SK-N-SH (cell line): ENCODE results near the gene ITGB8. TPM values are rescaled to one million over a fixed set of nuclear protein-coding genes. Genes with fewer than 3 reads are reported as not detected.

Experiments used
- CTCF ChIA-PET: fragments of 300-600, 350-600 bp; formaldehyde crosslinking; extraction: SDS; loops from one replicate; lab custom pipeline; 2021; lab: Yijun Ruan, JAX
- POLR2A ChIA-PET: fragments of 350-600 bp; sonication (Branson Sonifier 250); formaldehyde crosslinking; extraction: SDS; loops from one replicate; lab custom pipeline; 2020; ENCODE audit warnings: antibody characterized with exemption, inconsistent platforms; lab: Yijun Ruan, JAX
- DNase-seq: peaks from one replicate; pipeline ENCODE4 v3.0.0; 2012
- H2AFZ ChIP-seq: fragments of 200-600 bp; sonication (generic); 2 replicates; pipeline ENCODE4 v1.8.1; 2016; ENCODE audit warnings: antibody characterized with exemption, mild to moderate bottlenecking, low read depth
- H3F3A ChIP-seq: fragments of 200-600 bp; sonication (generic); replicated peaks from 2 replicates; pipeline ENCODE3; 2016; ENCODE audit warnings: antibody characterized with exemption, mild to moderate bottlenecking; ENCODE audit not compliant: insufficient read depth
- H3K27ac ChIP-seq, 2 experiments: fragments of 200-500 bp in 1 of 2; fragments of 200-600 bp in 1 of 2; sonication (Bioruptor generic) in 1 of 2; sonication (generic), shearing (Covaris generic) in 1 of 2; 2 replicates each; pipeline versions ENCODE4 v1.5.1 to v1.6.1; 2014 to 2016; ENCODE audit warnings: low read depth in 2 of 2, inconsistent platforms in 1 of 2, low read length in 1 of 2, mild to moderate bottlenecking in 1 of 2, mixed read lengths in 1 of 2
- H3K27me3 ChIP-seq: fragments of 200-600 bp; sonication (generic), shearing (Covaris generic); 2 replicates; pipeline ENCODE4 v1.6.1; 2016; ENCODE audit warnings: mixed run types; ENCODE audit not compliant: insufficient read depth
- H3K36me3 ChIP-seq, 2 experiments: fragments of 200-500 bp in 1 of 2; fragments of 200-600 bp in 1 of 2; sonication (Bioruptor generic) in 1 of 2; sonication (generic) in 1 of 2; replicated peaks in 1 of 2; 2 replicates each; pipeline versions ENCODE3 to v1.5.1; 2014 to 2016; ENCODE audit warnings: low read length in 1 of 2, mild to moderate bottlenecking in 1 of 2; ENCODE audit not compliant: insufficient read depth in 2 of 2, control insufficient read depth in 1 of 2
- H3K4me1 ChIP-seq, 2 experiments: fragments of 200-500 bp in 1 of 2; fragments of 200-600 bp in 1 of 2; sonication (Bioruptor generic) in 1 of 2; sonication (generic), shearing (Covaris generic) in 1 of 2; 2 replicates each; pipeline versions ENCODE4 v1.5.1 to v1.6.1; 2014 to 2016; ENCODE audit warnings: low read depth in 1 of 2, low read length in 1 of 2, mixed run types in 1 of 2; ENCODE audit not compliant: insufficient read depth in 2 of 2, control insufficient read depth in 1 of 2
- H3K4me2 ChIP-seq: fragments of 200-600 bp; sonication (generic), shearing (Covaris generic); 2 replicates; pipeline ENCODE4 v1.6.1; 2017; ENCODE audit warnings: mixed run types
- H3K4me3 ChIP-seq, 2 experiments: fragments of 200-500 bp in 1 of 2; fragments of 200-600 bp in 1 of 2; sonication (Bioruptor generic) in 1 of 2; sonication (generic), shearing (Covaris generic) in 1 of 2; 2 replicates each; pipeline versions ENCODE4 v1.5.1 to v1.8.1; 2014 to 2016; ENCODE audit warnings: low read depth in 2 of 2, inconsistent platforms in 1 of 2, low read length in 1 of 2, mild to moderate bottlenecking in 1 of 2, mixed read lengths in 1 of 2, moderate library complexity in 1 of 2
- H3K79me2 ChIP-seq: fragments of 200-600 bp; sonication (generic); 2 replicates; pipeline ENCODE4 v1.8.1; 2017; ENCODE audit warnings: mild to moderate bottlenecking; ENCODE audit not compliant: insufficient read depth
- H3K9ac ChIP-seq: fragments of 200-600 bp; sonication (generic); 2 replicates; pipeline ENCODE4 v1.6.1; 2017; ENCODE audit warnings: mixed run types
- H3K9me2 ChIP-seq: fragments of 200-600 bp; sonication (generic); 2 replicates; pipeline ENCODE4 v1.6.1; 2017; ENCODE audit warnings: mixed run types
- H3K9me3 ChIP-seq: fragments of 200-600 bp; sonication (generic); 2 replicates; pipeline ENCODE4 v1.6.1; 2017; ENCODE audit warnings: mixed run types, mild to moderate bottlenecking, moderate library complexity
- H4K20me1 ChIP-seq: fragments of 200-600 bp; sonication (generic); 2 replicates; pipeline ENCODE4 v1.6.1; 2017; ENCODE audit warnings: mild to moderate bottlenecking, mixed run types; ENCODE audit not compliant: insufficient read depth
- CTCF ChIP-seq: fragments of 200-600 bp; sonication (generic); IDR thresholded peaks from 2 replicates; pipeline ENCODE4 v1.6.1; 2017; ENCODE audit warnings: antibody characterized with exemption, mild to moderate bottlenecking, moderate library complexity
- ELF1 ChIP-seq: IDR thresholded peaks from 2 replicates; pipeline ENCODE4 v1.4.0; 2012
- GABPA ChIP-seq: IDR thresholded peaks from 2 replicates; pipeline ENCODE4 v1.4.0; 2012; ENCODE audit warnings: low read depth, mild to moderate bottlenecking
- NFIC ChIP-seq: IDR thresholded peaks from 2 replicates; pipeline ENCODE4 v1.4.0; 2012; ENCODE audit warnings: borderline replicate concordance
- RAD21 ChIP-seq: IDR thresholded peaks from 2 replicates; pipeline ENCODE4 v1.6.1; 2012; ENCODE audit warnings: mild to moderate bottlenecking, low read length
- RCOR1 ChIP-seq: fragments of 150-350 bp; IDR thresholded peaks from 2 replicates; pipeline ENCODE4 v1.6.1; 2017; ENCODE audit warnings: antibody characterized with exemption, low read length
- RFX5 ChIP-seq: IDR thresholded peaks from 2 replicates; pipeline ENCODE4 v1.6.1; 2012; ENCODE audit warnings: mild to moderate bottlenecking, improper control_type of control experiment, low read length
- RXRA ChIP-seq: IDR thresholded peaks from 2 replicates; pipeline ENCODE4 v1.4.0; 2012; ENCODE audit warnings: low read depth, mild to moderate bottlenecking, borderline replicate concordance
- SMC3 ChIP-seq: IDR thresholded peaks from 2 replicates; pipeline ENCODE4 v1.6.1; 2012; ENCODE audit warnings: low read depth, low read length, improper control_type of control experiment
- ZBTB33 ChIP-seq: IDR thresholded peaks from 2 replicates; pipeline ENCODE4 v1.4.0; 2012; ENCODE audit warnings: low read depth, borderline replicate concordance
- WGBS: methylation state at CpG from one replicate; pipeline ENCODE4 v1.1.6; 2017; ENCODE audit warnings: low lambda C conversion rate; 5-methylcytosine and 5-hydroxymethylcytosine counted together
- polyA plus RNA-seq, 3 experiments: library from polyadenylated mRNA; depleted of rRNA; stranded (reverse); fragments of >200 nt; gene quantifications; 2 replicates each; pipeline ENCODE4 v1.2.3, GENCODE V29; 2012

The ITGB8 gene
- polyA plus RNA-seq, 1 of the 3 experiments (the other 2 are of a cell fraction), result 0.62 TPM

- POLR2A ChIA-PET, result interaction anchor here (0.7 kb wide), 1 partner anchor 8 kb away, joined by 3 read pairs; no protein-coding TSS in a partner anchor
- Histone ChIP-seq H3K27ac (no peak overlapping the region), H3K4me1 (peaks cover 0 to 5% of the 10 kb centered on the region in 2 experiments; a peak in 1 of 4 replicates), H3K9me2 (no peaks in the 10 kb centered on the region), H3K79me2 (no peaks in the 10 kb centered on the region), H2AFZ (no peak overlapping the region), H3F3A (no peaks in the 10 kb centered on the region), H3K27me3 (no peaks in the 10 kb centered on the region), H3K4me3 (no peak overlapping the region), H3K9ac (no peak overlapping the region), H3K36me3 (no peaks in the 10 kb centered on the region), H4K20me1 (no peaks in the 10 kb centered on the region), H3K9me3 (no peaks in the 10 kb centered on the region), H3K4me2 (no peak overlapping the region)
- CTCF ChIA-PET, result interaction anchor here (0.9 to 1.9 kb wide), 4 partner anchors 37 to 267 kb away, joined by 3 to 4 read pairs (median 3); no protein-coding TSS in a partner anchor
- no peak for DNase-seq
- TF ChIP-seq RFX5 (no peak), RAD21 (no peak), NFIC (no peak), ZBTB33 (no peak)
- WGBS, result 70% methylated on average over 10 of the region's 10 CpGs
These were observed 108.9 kb downstream of the ITGB8 start for GRCh38 chr7:20439416-20440185.

GRCh38 chr7:20440472-20441105, 109.9 kb downstream of the ITGB8 start:
- no peak overlapping the region for H2AFZ ChIP-seq
- ChIA-PET POLR2A (no interaction called here), CTCF (interaction anchor here (0.6 to 1.9 kb wide), 7 partner anchors 22 to 268 kb away, joined by 3 to 4 read pairs (median 3); no protein-coding TSS in a partner anchor)
- peaks cover 0 to 5% of the 10 kb centered on the region in 2 experiments; a peak in 1 of 4 replicates for H3K4me1 ChIP-seq
- H4K20me1 ChIP-seq, result no peaks in the 10 kb centered on the region
- WGBS, result 69% methylated on average over 9 of the region's 9 CpGs
- DNase-seq, result no peak
- no peaks in the 10 kb centered on the region for H3K27me3 ChIP-seq
- H3K79me2 ChIP-seq, result no peaks in the 10 kb centered on the region
- no peak for TF ChIP-seq ELF1
- peak; percentile 35 for TF ChIP-seq SMC3
- no peak for TF ChIP-seq RCOR1
- TF ChIP-seq CTCF, result peak; percentile 75
- no peak for TF ChIP-seq RXRA
- TF ChIP-seq GABPA, result no peak
- peak; percentile 43 for TF ChIP-seq RAD21
- TF ChIP-seq NFIC, result peak; percentile 8; the same call in 1 of the 2 replicates
- H3K9me3 ChIP-seq, result no peaks in the 10 kb centered on the region
- H3K4me2 ChIP-seq, result no peak overlapping the region
- peak overlapping the region in 1 of 2 experiments; percentile 21; a peak in 1 of 4 replicates for H3K4me3 ChIP-seq
- no peaks in the 10 kb centered on the region for H3K36me3 ChIP-seq
- H3K9ac ChIP-seq, result no peak overlapping the region
- H3K9me2 ChIP-seq, result no peaks in the 10 kb centered on the region
- no peak overlapping the region for H3K27ac ChIP-seq
- H3F3A ChIP-seq, result no peaks in the 10 kb centered on the region
